ENCODE data around the gene PRKCA. TPM values are rescaled to one million over a fixed set of nuclear protein-coding genes. Genes with fewer than 3 reads are reported as not detected.

The PRKCA gene
- total RNA-seq, 1 experiment from 2014 or later, result 29.5 TPM

GRCh38 chr17:66860204-66860603 is 557.8 kb downstream of the PRKCA start:
- Mint-ChIP-seq H3K4me1 (no peaks in the 10 kb centered on the region), H3K9me3 (peaks cover 24% of the 10 kb centered on the region), H3K36me3 (peaks cover 4% of the 10 kb centered on the region), H3K27ac (no peak overlapping the region), H3K27me3 (ENCODE audit: low read depth) (0 out of 2 replicates have a peak, but pooled peaks cover 4% of the 10 kb centered on the region), H3K4me3 (no peak overlapping the region)
- no peak for ATAC-seq
- no peak for DNase-seq (ENCODE audit: low spot score)
- ChIA-PET POLR2A (no interaction called here), CTCF (interaction anchor here (1.1 kb wide), 1 partner anchor 18 kb away, joined by 3 read pairs; no protein-coding TSS in a partner anchor)
- no peak for TF ChIP-seq ZNF396 (CRISPR knock-in tag; IDR thresholded peaks at IDR 0.05; ENCODE audit: borderline replicate concordance)
- TF ChIP-seq OVOL2 (CRISPR knock-in tag; IDR thresholded peaks at IDR 0.05; ENCODE audit: borderline replicate concordance), result no peak
- TF ChIP-seq ZBTB43 (CRISPR knock-in tag; IDR thresholded peaks at IDR 0.05), result no peak
- TF ChIP-seq FOXP4 (CRISPR knock-in tag; IDR thresholded peaks at IDR 0.05), result no peak
- TF ChIP-seq ATF3 (CRISPR knock-in tag; conservative IDR thresholded peaks at IDR 0.05), result no peak

Small RNA genes lying within 50 kb of the gene (microRNA-seq; reads per million reads assigned to microRNA genes)
- gene MIR634 (ENCODE audit: borderline number of aligned reads), result not detected

Other genes starting within 250 kb of the PRKCA start
- gene CEP112, start 110.5 kb upstream of the PRKCA start, total RNA-seq (2021), result 4.4 to 6.1 TPM (median 5.3 TPM) in 3 replicates
- gene APOH, start 73.2 kb upstream of the PRKCA start, total RNA-seq (2021), result 0.96 to 1.9 TPM (median 1.2 TPM) in 3 replicates

Measured in WTC11 (cell line).